G401 (cell line): Measurements from ENCODE around the gene EDIL3. TPM values are rescaled to one million over a fixed set of nuclear protein-coding genes. Genes with fewer than 3 reads are reported as not detected.

Experiments
- DNase-seq: peaks from one replicate; pipeline ENCODE4 v3.0.0-alpha.2; 2015; ENCODE audit warnings: low spot score
- in situ Hi-C: cut with HindIII; loops from 2 replicates; pipeline ENCODE4 v1.10.0; 2016; ENCODE audit warnings: low sequenced_read_pairs, mixed read lengths
- total RNA-seq: library from RNA; depleted of rRNA; stranded (reverse); fragments of >200 nt; shearing (Covaris generic); gene quantifications from 2 replicates; pipeline ENCODE4 v1.2.3, GENCODE V29; 2014

Gene EDIL3
- total RNA-seq, 1 experiment from 2014 or later = not detected

- DNase-seq = no peak
- in situ Hi-C loops = no loop called here
These were observed 259.5 kb downstream of the EDIL3 start for GRCh38 chr5:84125216-84125615.

GRCh38 chr5:84119252-84119651 lies 265.4 kb downstream of the EDIL3 start:
- no peak for DNase-seq
- in situ Hi-C loops = no loop called here

GRCh38 chr5:84118551-84118950 lies 266.1 kb downstream of the EDIL3 start:
- no peak for DNase-seq
- in situ Hi-C loops = no loop called here

GRCh38 chr5:84115727-84116126 lies 269.0 kb downstream of the EDIL3 start:
- DNase-seq = no peak
- in situ Hi-C loops = no loop called here

- in situ Hi-C loops = no loop called here
- DNase-seq = peak; percentile 59
These were observed 271.2 kb downstream of the EDIL3 start for GRCh38 chr5:84113246-84114105.

- in situ Hi-C loops = no loop called here
- DNase-seq = no peak
These were observed 291.9 kb downstream of the EDIL3 start for GRCh38 chr5:84092738-84093137.

- in situ Hi-C loops = no loop called here
- DNase-seq = no peak
These were observed 293.4 kb downstream of the EDIL3 start for GRCh38 chr5:84091127-84091799.

- in situ Hi-C loops = no loop called here
- DNase-seq = no peak
These were observed 295.7 kb downstream of the EDIL3 start for GRCh38 chr5:84088996-84089395.

- DNase-seq = no peak
- in situ Hi-C loops = no loop called here
These were observed 298.2 kb downstream of the EDIL3 start for GRCh38 chr5:84086511-84086910.

- no peak for DNase-seq
- in situ Hi-C loops = no loop called here
These were observed 299.2 kb downstream of the EDIL3 start for GRCh38 chr5:84085387-84086041.

GRCh38 chr5:84080908-84081307 lies 303.8 kb downstream of the EDIL3 start:
- in situ Hi-C loops = no loop called here
- DNase-seq = no peak

- in situ Hi-C loops = no loop called here
- DNase-seq = no peak
These were observed 312.3 kb downstream of the EDIL3 start for GRCh38 chr5:84072339-84072738.

- no peak for DNase-seq
- in situ Hi-C loops = no loop called here
These were observed 315.0 kb downstream of the EDIL3 start for GRCh38 chr5:84069608-84070179.

GRCh38 chr5:84063041-84063440 lies 321.6 kb downstream of the EDIL3 start:
- DNase-seq = no peak
- in situ Hi-C loops = no loop called here

GRCh38 chr5:84059672-84060071 lies 325.0 kb downstream of the EDIL3 start:
- in situ Hi-C loops = no loop called here
- DNase-seq = no peak

GRCh38 chr5:84058561-84058960 lies 326.1 kb downstream of the EDIL3 start:
- no peak for DNase-seq
- in situ Hi-C loops = no loop called here

GRCh38 chr5:84057211-84057610 lies 327.5 kb downstream of the EDIL3 start:
- no peak for DNase-seq
- in situ Hi-C loops = no loop called here

GRCh38 chr5:84045964-84046363 lies 338.7 kb downstream of the EDIL3 start:
- no peak for DNase-seq
- in situ Hi-C loops = no loop called here

GRCh38 chr5:84036842-84037241 lies 347.8 kb downstream of the EDIL3 start:
- DNase-seq = no peak

GRCh38 chr5:84032324-84032723 lies 352.4 kb downstream of the EDIL3 start:
- DNase-seq = no peak
- in situ Hi-C loops = no loop called here

More at GRCh38 chr5:84036842-84037241, 347.8 kb downstream of the EDIL3 start:
- in situ Hi-C loops = no loop called here
